ENCODE results near the gene PRR20E.

- TF ChIP-seq CTCF (IDR thresholded peaks at IDR 0.05; ENCODE audit: insufficient read depth, low read depth, low read length): no peak
- TF ChIP-seq EZH2 (IDR thresholded peaks at IDR 0.05; ENCODE audit: insufficient read depth, low read length): no peak
Observed at GRCh38 chr13:57128909-57129308, 38.1 kb upstream of the PRR20E start.
